HG02610 (cell line): ENCODE data around the gene ANKRD33B.
"Not testable (repeated sequence)": the region's sequence is repeated elsewhere in the genome, so short reads cannot be mapped to it uniquely, and the experiment has no call there.

Experiments used
- ATAC-seq: cut with Tn5 transposase; IDR thresholded peaks from one replicate; pipeline ENCODE4 v1.9.1; 2021; ENCODE audit warnings: mild to moderate bottlenecking, moderate library complexity; ENCODE audit not compliant: unreplicated experiment

The ANKRD33B gene

DNA sequence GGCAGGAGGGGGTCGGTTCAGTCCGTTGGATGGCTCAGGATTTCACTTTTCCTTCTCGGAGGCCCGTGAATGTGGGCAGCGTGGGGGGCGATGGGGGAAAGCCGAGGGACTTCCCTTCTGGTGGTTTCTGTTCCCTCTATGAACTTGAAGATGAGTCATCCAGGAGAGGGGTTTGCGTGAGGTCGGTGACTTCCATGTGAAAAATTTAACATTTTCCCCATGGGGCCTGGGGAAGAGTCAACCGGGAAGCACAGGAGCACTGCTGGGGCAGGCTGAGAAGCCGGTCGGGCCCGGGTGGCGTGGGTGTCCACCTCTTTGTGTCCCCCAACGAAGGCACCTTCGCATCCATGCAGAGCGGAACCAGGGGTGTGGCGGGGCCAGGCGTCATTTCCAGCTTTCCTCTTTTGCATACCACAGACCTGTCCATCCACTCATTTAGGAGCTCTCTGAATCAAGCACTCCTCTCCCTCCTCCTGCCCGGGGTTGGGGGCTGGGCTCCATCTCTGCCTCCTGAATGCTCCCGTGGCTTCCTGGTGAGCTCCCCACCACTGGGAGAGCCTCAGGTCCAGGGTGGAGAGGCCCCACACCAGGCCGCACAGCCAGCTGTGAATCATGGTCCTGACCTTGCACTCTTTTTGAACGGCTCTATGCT is 68.4 kb downstream of the ANKRD33B start:
- ATAC-seq: peak; percentile 45

DNA sequence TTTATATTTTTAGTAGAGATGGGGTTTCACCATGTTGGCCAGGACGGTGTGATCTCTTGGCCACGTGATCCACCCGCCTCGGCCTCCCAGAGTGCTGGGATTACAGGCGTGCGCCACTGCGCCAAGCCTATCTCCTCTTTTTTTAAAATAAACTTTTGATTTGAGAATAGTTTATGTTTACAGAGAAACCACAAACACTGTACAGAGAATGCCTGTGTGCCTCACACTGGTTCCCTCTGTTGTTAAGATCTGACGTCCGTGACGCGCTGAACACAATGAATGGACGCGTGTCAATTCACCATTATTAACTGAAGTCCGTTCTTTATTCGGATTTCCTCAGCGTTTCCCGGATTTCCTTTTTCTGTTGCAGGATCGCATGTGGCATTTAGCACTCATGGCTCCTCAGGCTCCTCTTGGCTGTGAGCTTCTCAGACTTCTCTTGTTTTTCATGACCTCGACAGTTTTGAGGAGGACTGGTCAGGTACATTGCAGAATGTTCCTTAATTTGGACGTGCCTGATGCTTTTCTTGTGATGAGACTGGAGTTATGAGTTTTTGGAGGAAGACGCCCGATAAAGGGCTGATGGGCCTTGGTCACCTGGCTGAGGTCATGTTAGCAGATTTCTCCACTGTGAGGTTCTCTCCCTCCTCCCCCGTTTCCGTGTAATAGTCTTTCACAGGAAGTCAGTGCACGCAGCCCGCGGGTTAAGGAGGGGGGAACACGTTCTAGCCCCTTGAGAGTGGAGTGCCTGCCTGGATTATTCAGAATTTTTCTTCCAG is 69.6 kb downstream of the ANKRD33B start:
- ATAC-seq: no peak

DNA sequence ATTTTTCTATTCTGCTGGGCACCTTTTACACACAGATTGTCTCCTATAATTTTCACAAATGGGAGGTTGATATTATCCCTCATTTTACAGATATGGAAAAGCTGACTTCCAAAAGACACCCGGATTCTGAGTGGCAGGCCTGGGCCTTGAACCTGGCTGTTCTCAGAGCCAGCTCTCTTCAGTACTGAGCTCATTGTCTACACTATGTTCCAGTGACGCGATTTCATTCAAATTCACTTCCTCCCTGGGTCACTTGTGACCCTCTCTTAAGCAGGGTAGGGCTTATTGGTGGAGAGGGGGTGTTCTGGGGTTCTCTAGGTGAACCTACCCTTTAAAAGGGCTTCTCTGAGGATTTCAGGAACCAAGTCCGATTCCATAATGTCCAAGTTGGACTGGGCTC is 70.2 kb downstream of the ANKRD33B start:
- no peak for ATAC-seq

DNA sequence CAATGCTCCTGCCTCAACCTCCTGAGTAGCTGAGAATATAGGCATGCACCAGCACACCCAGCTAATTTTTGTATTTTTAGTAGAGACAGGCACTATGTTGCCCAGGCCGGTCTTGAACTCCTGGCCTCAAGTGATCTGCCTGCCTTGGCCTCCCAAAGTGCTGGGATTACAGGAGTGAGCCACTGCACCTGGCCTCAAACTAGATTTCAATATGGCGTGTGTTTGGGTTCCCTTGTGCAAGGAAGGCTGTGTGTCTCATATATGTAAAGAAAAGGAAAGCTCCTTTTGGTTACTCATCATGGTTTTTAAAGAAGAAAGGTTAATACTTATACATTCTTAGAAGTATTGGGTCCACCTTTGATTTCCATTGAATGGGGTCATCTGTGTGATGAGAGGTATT is 70.7 kb downstream of the ANKRD33B start:
- ATAC-seq: no peak

DNA sequence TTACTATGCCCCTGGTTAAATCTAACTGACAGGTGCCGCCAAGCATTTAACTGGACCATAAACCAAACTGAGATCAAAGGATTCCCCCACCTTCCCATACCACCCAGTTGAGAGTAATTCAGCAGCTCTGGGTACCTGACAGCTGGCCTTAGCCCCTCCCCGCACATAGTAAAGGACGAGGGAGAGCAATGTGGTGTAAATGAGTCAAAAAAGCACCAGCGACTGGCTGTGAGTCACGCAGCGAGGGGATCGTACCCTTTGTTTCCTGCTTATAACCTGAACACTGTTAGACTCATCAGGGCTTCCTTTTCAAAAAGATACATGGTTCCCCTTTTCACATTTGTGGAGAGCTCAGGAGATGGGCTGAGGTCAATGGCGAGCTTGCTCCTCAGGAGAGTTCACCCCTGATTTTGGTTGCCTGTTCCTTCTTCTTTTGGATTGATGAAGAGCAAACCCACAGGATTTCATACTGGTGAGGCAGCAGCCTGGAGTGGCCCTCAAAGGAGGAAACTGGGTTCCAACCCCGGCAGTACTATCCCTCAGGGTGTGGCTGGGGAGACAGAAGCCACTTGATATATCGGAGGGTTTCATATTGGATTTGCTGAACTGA is 71.5 kb downstream of the ANKRD33B start:
- peak; percentile 72 for ATAC-seq

DNA sequence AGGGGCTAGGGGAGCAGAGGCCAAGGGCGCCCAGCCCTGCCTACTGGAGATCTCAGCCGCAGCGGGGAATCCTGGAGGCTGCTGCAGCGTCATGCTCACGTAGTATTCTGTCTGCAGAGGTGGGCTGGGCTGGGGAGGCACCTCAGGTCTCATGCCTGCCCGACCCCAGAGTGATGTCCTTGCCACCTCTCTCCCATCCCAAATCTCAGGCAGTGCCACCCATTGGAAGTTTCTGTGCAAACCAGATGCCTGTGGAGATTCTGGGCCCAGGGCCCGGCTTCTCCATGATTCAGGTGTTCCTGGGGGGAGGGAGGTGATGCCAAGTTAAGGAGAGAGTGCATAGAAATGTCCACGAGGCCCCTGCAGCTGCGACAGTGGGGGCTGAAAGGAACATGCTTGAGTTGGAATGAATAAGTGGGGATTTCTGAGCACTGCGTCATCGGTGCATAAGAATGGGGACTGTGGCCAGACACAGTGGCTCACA is 72.0 kb downstream of the ANKRD33B start:
- peak; percentile 29 for ATAC-seq

DNA sequence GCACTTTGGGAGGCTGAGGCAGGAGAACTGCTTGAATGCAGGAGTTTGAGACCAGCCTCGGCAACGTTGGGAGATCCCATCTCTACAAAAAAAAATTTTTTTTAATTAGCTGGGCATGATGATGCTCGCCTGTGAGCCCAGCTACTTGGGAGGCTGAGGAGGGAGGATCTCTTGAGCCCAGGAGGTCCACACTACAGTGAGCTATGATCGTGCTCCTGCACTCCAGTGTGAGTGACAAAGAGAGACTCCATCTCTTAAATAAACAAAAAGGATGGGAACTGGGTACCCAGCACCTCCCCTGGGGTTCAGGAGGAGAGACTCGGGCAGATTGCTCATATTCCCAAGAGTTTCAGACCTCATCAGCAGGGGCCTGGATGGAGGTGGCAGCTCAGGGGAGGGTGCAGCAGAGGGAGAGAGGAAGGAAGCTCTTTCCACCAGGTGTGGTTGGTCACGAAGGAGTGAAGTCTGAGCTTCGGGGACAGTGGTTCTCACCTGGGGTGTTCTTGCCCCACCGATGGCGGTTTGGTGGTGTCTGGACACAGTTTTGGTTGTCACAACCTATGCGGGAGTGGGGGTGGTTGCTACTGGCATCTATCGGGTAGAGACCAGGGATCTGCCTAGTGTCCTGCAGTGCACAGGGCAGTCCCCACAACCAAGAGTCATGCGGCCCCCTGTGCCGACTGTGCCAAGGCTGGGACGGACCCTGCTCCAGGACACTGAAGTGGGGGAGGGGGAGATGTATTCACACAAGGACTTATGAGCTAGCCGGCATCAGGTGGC is 72.7 kb downstream of the ANKRD33B start:
- no peak for ATAC-seq

DNA sequence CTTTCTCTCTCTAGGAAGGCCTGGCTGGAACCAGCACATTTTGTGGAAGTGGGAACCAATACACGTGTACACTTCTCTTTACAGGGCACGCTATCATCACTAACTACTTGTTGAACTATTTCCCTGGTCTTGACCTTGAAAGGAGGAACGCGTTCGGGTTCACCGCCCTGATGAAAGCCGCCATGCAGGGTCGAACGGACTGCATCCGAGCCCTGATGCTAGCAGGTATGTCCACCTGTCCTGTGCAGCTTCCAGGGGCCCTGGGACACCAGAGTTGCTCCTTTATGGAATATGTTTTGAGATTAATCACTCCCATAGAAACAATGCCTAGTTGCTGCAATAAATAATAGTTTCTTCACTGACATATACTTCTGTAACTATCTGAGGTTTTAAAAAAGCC is 74.1 kb downstream of the ANKRD33B start:
- ATAC-seq: no peak

DNA sequence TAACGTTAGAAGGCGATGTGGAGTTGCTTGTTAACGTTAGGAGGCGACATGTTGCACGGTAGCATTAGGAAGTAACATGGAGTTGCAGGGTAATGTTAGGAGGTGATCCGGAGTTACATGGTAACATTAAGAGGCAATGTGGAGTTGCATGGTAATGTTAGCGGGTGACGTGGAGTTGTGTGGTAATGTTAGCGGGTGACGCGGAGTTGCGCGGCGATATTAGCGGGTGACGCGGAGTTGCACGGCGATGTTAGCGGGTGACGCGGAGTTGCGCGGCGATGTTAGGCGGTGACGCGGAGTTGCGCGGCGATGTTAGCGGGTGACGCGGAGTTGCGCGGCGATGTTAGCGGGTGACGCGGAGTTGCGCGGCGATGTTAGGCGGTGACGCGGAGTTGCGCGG is 74.9 kb downstream of the ANKRD33B start:
- ATAC-seq: not testable (repeated sequence)

DNA sequence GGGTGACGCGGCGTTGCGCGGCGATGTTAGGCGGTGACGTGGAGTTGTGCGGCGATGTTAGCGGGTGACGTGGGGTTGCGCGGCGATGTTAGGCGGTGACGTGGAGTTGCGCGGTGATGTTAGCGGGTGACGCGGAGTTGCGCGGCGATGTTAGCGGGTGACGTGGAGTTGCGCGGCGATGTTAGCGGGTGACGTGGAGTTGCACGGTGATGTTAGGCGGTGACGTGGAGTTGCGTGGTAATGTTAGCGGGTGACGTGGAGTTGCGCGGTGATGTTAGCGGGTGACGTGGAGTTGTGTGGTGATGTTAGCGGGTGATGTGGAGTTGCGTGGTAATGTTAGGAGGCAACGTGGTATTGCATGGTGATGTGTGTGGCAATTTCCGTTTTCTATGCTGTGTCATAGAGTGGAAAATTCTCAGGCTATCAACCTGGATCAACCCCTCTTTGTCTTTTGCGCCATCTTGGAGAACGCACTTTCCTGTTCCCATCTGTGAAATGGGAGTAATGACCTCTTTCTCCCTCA is 76.0 kb downstream of the ANKRD33B start:
- ATAC-seq: no peak

DNA sequence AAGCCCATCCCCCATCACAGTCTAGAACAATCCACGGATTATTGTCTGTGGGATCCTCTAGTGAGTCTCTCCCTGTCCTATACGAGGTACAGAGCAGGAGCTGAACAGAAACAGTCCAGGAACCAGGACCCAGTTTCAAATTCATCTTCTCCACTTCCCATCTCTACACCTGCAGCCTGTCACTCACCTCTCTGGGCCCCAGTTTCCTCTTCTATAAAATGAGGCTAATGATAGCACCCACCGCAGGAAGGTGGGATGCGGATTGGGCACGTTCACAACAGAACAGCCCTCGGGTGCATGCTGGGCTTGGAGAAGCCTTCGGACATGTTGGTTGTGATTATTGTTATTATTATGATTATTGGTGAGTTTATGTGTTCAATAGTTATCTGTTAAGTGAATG is 78.5 kb downstream of the ANKRD33B start:
- no peak for ATAC-seq

DNA sequence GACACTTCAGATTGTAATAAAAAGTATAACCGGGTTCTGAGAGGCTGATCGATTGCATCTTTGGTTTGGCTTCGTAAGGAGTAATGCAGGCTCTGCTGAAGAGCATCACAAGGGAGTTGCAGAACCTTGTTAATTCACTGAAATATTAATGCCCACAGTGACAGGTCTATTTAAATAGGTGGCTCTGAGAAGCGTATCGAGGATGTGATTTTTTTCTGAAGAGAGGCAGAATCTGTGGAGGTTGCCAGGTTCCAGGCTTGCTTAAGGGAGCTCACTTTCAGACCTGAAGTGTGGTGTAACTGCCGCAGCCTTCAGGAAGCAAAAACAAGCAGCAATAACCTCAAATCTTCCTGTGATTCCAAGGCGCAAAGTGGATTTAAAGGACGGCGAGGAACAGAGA is 80.3 kb downstream of the ANKRD33B start:
- no peak for ATAC-seq

DNA sequence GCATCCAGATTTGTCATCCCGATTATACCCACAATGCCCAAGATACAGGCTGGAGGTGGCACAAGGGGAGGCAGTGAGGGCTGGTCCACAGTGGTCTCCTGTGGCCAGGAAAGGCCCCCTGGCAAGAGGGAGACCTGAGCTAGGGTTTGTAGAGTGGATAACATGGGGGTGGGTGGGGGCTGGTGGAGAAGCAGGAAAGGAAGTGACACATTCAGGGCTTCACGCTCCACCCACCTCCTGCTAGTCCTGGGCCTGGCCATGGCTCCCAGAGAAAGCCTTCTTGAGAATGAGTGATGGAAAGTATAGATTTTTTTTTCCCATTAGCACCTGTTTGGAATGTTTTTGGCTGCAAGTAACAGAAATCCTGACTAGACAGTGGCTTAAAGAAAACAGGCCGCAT is 81.3 kb downstream of the ANKRD33B start:
- peak; percentile 56 for ATAC-seq

DNA sequence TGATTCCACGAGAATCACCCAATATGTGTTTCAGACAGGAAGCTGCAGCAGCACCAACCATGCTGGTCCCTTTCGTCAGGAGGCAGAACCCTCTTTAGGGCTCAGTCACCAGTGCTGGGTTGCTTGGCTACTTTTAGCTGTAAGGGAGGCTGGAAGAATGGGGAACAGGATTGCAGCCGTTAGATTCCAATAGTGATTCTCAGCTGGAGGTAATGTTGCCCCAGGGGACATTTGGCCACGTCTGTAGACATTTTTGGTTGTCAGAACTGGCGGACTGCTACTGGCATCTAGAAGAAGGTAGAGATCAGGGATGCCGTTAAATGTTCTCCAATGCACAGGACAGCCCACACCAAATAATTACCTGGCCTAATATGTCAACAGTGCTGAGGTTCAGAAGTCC is 81.8 kb downstream of the ANKRD33B start:
- no peak for ATAC-seq

DNA sequence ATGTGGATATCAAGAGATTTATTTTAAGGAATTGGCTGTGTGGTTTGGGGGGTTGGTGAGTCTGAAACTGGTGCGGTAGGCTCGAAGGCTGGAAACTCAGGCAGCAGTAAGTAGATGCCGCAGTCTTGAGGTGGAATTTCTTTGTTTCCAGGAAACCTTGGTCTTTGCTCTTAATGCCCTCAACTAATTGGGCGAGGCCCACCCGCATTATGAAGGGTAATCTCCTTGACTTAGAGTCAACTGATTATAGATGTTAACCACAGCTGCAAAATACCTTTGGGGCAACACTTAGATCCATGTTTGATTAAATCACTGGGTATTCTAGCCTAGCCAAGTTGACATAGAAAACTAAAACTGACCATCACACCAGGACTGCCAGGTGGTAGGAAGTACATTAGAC is 83.8 kb downstream of the ANKRD33B start:
- ATAC-seq: no peak

DNA sequence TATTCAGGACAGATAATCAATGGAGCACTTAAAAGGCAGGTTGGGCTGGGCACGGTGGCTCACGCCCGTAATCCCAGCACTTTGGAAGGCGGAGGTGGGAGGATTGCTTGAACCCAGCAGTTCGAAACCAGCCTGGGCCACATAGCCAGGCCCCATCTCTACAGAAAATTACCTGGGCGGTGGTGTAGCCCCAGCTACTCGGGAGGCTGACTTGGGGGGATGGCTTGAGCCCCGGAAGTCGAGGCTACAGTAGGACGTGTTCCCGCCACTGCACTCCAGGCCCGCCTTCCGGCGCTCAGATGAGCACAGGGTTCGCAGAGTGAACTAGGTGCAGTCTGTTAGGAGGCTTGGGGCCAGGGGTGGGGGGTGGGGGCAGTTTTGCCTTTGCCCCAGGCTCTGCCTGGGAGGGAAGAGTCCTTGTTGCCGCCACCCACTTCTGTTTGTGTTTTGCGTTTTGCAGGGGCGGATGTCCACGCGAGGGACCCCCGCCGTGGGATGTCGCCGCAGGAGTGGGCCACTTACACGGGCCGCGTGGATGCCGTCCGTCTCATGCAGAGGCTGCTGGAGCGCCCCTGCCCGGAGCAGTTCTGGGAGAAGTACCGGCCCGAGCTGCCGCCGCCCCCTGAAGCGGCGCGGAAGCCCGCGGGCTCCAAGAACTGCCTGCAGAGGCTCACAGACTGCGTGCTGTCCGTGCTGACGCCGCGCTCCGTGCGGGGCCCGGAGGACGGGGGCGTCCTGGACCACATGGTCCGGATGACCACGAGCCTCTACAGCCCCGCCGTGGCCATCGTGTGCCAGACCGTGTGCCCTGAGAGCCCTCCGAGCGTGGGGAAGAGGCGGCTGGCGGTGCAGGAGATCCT is 85.2 kb downstream of the ANKRD33B start:
- no peak for ATAC-seq

DNA sequence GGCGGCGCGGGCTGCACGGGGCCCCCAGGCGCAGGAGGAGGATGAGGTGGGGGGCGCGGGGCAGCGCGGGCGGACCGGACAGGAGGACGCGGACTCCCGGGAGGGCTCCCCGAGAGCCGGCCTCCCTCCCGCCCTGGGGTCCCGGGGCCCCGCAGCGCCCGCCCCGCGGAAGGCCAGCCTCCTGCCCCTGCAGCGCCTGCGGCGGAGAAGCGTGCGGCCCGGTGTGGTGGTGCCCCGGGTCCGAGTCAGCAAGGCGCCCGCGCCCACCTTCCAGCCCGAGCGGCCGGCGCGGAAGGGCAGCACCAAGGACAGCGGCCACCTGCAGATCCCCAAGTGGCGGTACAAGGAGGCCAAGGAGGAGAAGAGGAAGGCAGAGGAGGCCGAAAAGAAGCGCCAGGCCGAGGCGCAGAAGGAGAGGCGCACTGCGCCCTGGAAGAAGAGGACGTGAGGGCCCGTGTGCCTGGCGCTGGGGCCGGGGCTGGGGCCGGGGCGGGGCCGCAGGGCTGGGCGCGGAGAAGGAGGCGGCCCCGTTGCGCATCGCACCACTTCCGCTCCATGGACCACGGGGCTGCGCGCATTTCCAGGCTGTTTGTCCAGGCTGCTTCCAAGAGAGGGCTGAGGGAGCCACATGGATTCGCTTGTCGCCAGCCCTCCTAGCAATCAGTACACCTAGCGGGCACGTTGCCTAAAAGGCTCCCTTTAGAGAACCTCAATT is 86.0 kb downstream of the ANKRD33B start:
- ATAC-seq: no peak

DNA sequence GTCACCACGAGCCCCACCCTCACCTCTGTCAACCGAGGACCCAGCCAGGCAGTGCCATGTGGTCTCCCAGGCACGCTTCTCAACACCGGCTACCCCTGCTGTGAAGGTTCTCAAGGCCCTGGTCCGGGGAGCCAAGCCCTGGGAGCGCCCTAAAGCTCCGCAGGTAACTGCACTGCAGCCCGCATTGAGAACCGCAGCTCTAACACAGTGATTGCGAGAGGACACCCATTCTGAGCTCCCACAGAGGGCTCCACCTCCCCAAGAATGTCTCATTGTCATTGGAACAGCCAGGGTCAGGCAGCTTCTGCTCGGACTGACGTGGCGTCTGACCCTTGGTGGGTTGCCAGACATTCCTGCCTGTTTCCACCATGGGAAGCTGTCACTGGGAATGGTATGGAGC is 88.3 kb downstream of the ANKRD33B start:
- ATAC-seq: no peak

DNA sequence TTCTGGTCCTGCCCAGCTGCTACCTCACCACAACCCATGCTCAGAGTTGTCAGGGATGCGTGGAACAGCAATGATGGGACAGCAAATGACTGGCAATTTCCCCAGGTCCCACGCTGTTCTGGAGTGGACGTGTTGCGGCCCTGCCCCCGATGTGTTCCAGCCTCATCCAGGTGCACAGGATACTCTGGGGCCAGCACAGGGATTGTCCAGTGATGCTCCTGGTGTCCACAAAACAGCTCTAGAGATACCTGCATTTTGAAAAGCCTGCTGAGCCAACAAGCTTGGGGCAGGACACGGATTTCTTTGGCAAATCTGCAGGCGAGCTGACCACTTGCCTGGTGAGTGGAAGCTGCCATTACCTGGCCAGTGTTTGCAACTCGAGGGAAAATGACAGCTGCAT is 88.7 kb downstream of the ANKRD33B start:
- ATAC-seq: no peak
